GM19193 (cell line): ENCODE data around the gene PSD2.

ENCODE experiments used
- POLR2A ChIP-seq: IDR thresholded peaks from 4 replicates; pipeline ENCODE4 v1.6.1; 2011; ENCODE audit not compliant: insufficient read depth, insufficient read length; ENCODE audit errors: extremely low read depth

PSD2 gene

GRCh38 chr5:139871614-139872013 lies 76.0 kb downstream of the PSD2 start:
- no peak for TF ChIP-seq POLR2A

- TF ChIP-seq POLR2A = no peak
Measured at GRCh38 chr5:139872052-139872766, 76.6 kb downstream of the PSD2 start.

GRCh38 chr5:139872851-139873794 lies 77.5 kb downstream of the PSD2 start:
- no peak for TF ChIP-seq POLR2A

- no peak for TF ChIP-seq POLR2A
Measured at GRCh38 chr5:139875957-139876356, 80.3 kb downstream of the PSD2 start.

- no peak for TF ChIP-seq POLR2A
Measured at GRCh38 chr5:139877129-139877597, 81.6 kb downstream of the PSD2 start.

- TF ChIP-seq POLR2A = no peak
Measured at GRCh38 chr5:139878093-139878492, 82.5 kb downstream of the PSD2 start.

- no peak for TF ChIP-seq POLR2A
Measured at GRCh38 chr5:139880416-139881142, 85.0 kb downstream of the PSD2 start.

- TF ChIP-seq POLR2A = no peak
Measured at GRCh38 chr5:139881143-139881733, 85.6 kb downstream of the PSD2 start.

- no peak for TF ChIP-seq POLR2A
Measured at GRCh38 chr5:139882316-139882715, 86.7 kb downstream of the PSD2 start.

GRCh38 chr5:139882961-139883539 lies 87.4 kb downstream of the PSD2 start:
- no peak for TF ChIP-seq POLR2A

GRCh38 chr5:139884144-139884543 lies 88.5 kb downstream of the PSD2 start:
- no peak for TF ChIP-seq POLR2A

GRCh38 chr5:139884734-139885133 lies 89.1 kb downstream of the PSD2 start:
- TF ChIP-seq POLR2A = no peak

GRCh38 chr5:139885172-139885856 lies 89.7 kb downstream of the PSD2 start:
- no peak for TF ChIP-seq POLR2A

GRCh38 chr5:139885857-139886208 lies 90.2 kb downstream of the PSD2 start:
- no peak for TF ChIP-seq POLR2A
